NCI-H1436 (cell line): ENCODE results near the gene FARP2.
"Not testable (repeated sequence)": the region's sequence is repeated elsewhere in the genome, so short reads cannot be mapped to it uniquely, and the experiment has no call there.

Source experiments
- DNase-seq: peaks from one replicate; lab custom pipeline; 2025; lab: John Stamatoyannopoulos, UW

FARP2 gene

GRCh38 chr2:241355983-241356870 lies at the start of gene FARP2:
TSS of gene FARP2 (plus strand) at chr2:241356285. CDS start at chr2:241373108, 16,823 bp downstream.
- DNase-seq: peak; percentile 99

GRCh38 chr2:241307055-241307454 lies 49.0 kb upstream of the FARP2 start:
- no peak for DNase-seq

GRCh38 chr2:241308267-241308666 lies 47.8 kb upstream of the FARP2 start:
- DNase-seq: no peak

GRCh38 chr2:241308832-241309500 lies 47.1 kb upstream of the FARP2 start:
- DNase-seq: no peak

GRCh38 chr2:241309684-241310117 lies 46.4 kb upstream of the FARP2 start:
- no peak for DNase-seq

GRCh38 chr2:241310917-241311566 lies 45.0 kb upstream of the FARP2 start:
- DNase-seq: no peak

GRCh38 chr2:241312082-241312481 lies 44.0 kb upstream of the FARP2 start:
- no peak for DNase-seq

- DNase-seq: no peak
These were observed 42.5 kb upstream of the FARP2 start for GRCh38 chr2:241313543-241314095.

GRCh38 chr2:241314226-241315092 lies 41.6 kb upstream of the FARP2 start:
- DNase-seq: no peak

- DNase-seq: peak; percentile 98
These were observed 40.8 kb upstream of the FARP2 start, which contains the start of gene HDLBP for GRCh38 chr2:241315093-241315878. TSS of gene HDLBP (minus strand) at chr2:241315672. CDS start at chr2:241266869, 48,803 bp downstream.

- no peak for DNase-seq
These were observed 40.0 kb upstream of the FARP2 start, which contains the start of gene SEPTIN2 for GRCh38 chr2:241315879-241316631. TSS of gene SEPTIN2 (plus strand) at chr2:241315925. CDS start at chr2:241324233, 8,308 bp downstream.

- no peak for DNase-seq
These were observed 39.3 kb upstream of the FARP2 start for GRCh38 chr2:241316825-241317224.

GRCh38 chr2:241317391-241317790 lies 38.7 kb upstream of the FARP2 start:
- DNase-seq: no peak

GRCh38 chr2:241318830-241319229 lies 37.3 kb upstream of the FARP2 start:
- DNase-seq: not testable (repeated sequence)

GRCh38 chr2:241320394-241320793 lies 35.7 kb upstream of the FARP2 start:
- DNase-seq: no peak

- no peak for DNase-seq
These were observed 35.1 kb upstream of the FARP2 start for GRCh38 chr2:241321033-241321432.

GRCh38 chr2:241321886-241322285 lies 34.2 kb upstream of the FARP2 start:
- no peak for DNase-seq

GRCh38 chr2:241323778-241324177 lies 32.3 kb upstream of the FARP2 start:
- DNase-seq: no peak

- no peak for DNase-seq
These were observed 31.3 kb upstream of the FARP2 start for GRCh38 chr2:241324775-241325174.

GRCh38 chr2:241325257-241325656 lies 30.8 kb upstream of the FARP2 start:
- DNase-seq: no peak
